Midbrain (tissue), 1 donor: ENCODE data around the gene NFIC.
"Not testable (repeated sequence)": the region's sequence is repeated elsewhere in the genome, so short reads cannot be mapped to it uniquely, and the experiment has no call there.

Experiments
- DNase-seq: peaks from one replicate; lab custom pipeline; 2025; lab: John Stamatoyannopoulos, UW

Gene NFIC

GRCh38 chr19:3492919-3493318 is 126.5 kb downstream of the NFIC start:
- no peak for DNase-seq

GRCh38 chr19:3493651-3494050 is 127.3 kb downstream of the NFIC start:
- no peak for DNase-seq

GRCh38 chr19:3494051-3494450 is 127.7 kb downstream of the NFIC start:
- peak; percentile 92 for DNase-seq

GRCh38 chr19:3494559-3494958 is 128.2 kb downstream of the NFIC start:
- no peak for DNase-seq

- no peak for DNase-seq
Measured at GRCh38 chr19:3496392-3497273, 130.2 kb downstream of the NFIC start.

GRCh38 chr19:3497757-3498520 is 131.6 kb downstream of the NFIC start:
- no peak for DNase-seq

GRCh38 chr19:3499738-3500428 is 133.5 kb downstream of the NFIC start:
- no peak for DNase-seq

- peak; percentile 96 for DNase-seq
Measured at GRCh38 chr19:3500429-3501101, 134.2 kb downstream of the NFIC start, which contains the start of gene DOHH. TSS of gene DOHH (minus strand) at chr19:3500674. CDS start at chr19:3496814, 3,860 bp downstream.

GRCh38 chr19:3501780-3502179 is 135.4 kb downstream of the NFIC start:
- DNase-seq = no peak

GRCh38 chr19:3503036-3503572 is 136.7 kb downstream of the NFIC start:
- DNase-seq = no peak

GRCh38 chr19:3504735-3505134 is 138.4 kb downstream of the NFIC start:
- no peak for DNase-seq

- DNase-seq = peak; percentile 98
Measured at GRCh38 chr19:3505598-3506383, 139.4 kb downstream of the NFIC start, which contains the start of gene FZR1. TSS of gene FZR1 (plus strand) at chr19:3506311. CDS start at chr19:3522990, 16,679 bp downstream.

GRCh38 chr19:3506384-3507340 is 140.3 kb downstream of the NFIC start:
- DNase-seq = peak; percentile 14

GRCh38 chr19:3507371-3508120 is 141.2 kb downstream of the NFIC start:
- no peak for DNase-seq

- DNase-seq = not testable (repeated sequence)
Measured at GRCh38 chr19:3508121-3508661, 141.8 kb downstream of the NFIC start.

- no peak for DNase-seq
Measured at GRCh38 chr19:3508771-3509535, 142.6 kb downstream of the NFIC start.

GRCh38 chr19:3509566-3509989 is 143.2 kb downstream of the NFIC start:
- DNase-seq = no peak
